GM21737 (cell line): ENCODE results near the gene CDK5.

Source experiments
- ATAC-seq: cut with Tn5 transposase; IDR thresholded peaks from one replicate; pipeline ENCODE4 v1.9.1; 2021; ENCODE audit warnings: mild to moderate bottlenecking, moderate library complexity; ENCODE audit not compliant: unreplicated experiment

Gene CDK5

GRCh38 chr7:151087245-151088018 is 29.7 kb upstream of the CDK5 start:
- no peak for ATAC-seq

- no peak for ATAC-seq
Observed at GRCh38 chr7:151086802-151087244, 29.1 kb upstream of the CDK5 start.

GRCh38 chr7:151085691-151086620 is 28.3 kb upstream of the CDK5 start, which contains the start of gene AGAP3:
TSS of gene AGAP3 (plus strand) at chr7:151086475. CDS start at chr7:151086742, 267 bp downstream.
- ATAC-seq = peak; percentile 45

GRCh38 chr7:151085329-151085690 is 27.6 kb upstream of the CDK5 start:
- ATAC-seq = no peak

- ATAC-seq = no peak
Observed at GRCh38 chr7:151083824-151084160, 26.1 kb upstream of the CDK5 start.

- ATAC-seq = peak; percentile 42
Observed at GRCh38 chr7:151083071-151083823, 25.6 kb upstream of the CDK5 start, which contains the start of gene TMUB1. TSS of gene TMUB1 (minus strand) at chr7:151083493. CDS start at chr7:151082563, 930 bp downstream.

- no peak for ATAC-seq
Observed at GRCh38 chr7:151082141-151083070, 24.7 kb upstream of the CDK5 start.

GRCh38 chr7:151081170-151082101 is 23.7 kb upstream of the CDK5 start:
- no peak for ATAC-seq

GRCh38 chr7:151080522-151081169 is 22.9 kb upstream of the CDK5 start, which contains the start of gene FASTK:
TSS of gene FASTK (minus strand) at chr7:151080809. CDS start at chr7:151080766, 43 bp downstream.
- peak; percentile 77 for ATAC-seq

- ATAC-seq = no peak
Observed at GRCh38 chr7:151080067-151080521, 22.4 kb upstream of the CDK5 start.

GRCh38 chr7:151079199-151079910 is 21.7 kb upstream of the CDK5 start:
- ATAC-seq = no peak

GRCh38 chr7:151078233-151079040 is 20.7 kb upstream of the CDK5 start:
- no peak for ATAC-seq

- no peak for ATAC-seq
Observed at GRCh38 chr7:151077705-151078232, 20.1 kb upstream of the CDK5 start.

- ATAC-seq = no peak
Observed at GRCh38 chr7:151076863-151077704, 19.4 kb upstream of the CDK5 start.

- ATAC-seq = no peak
Observed at GRCh38 chr7:151075978-151076426, 18.3 kb upstream of the CDK5 start.

GRCh38 chr7:151075662-151075971 is 17.9 kb upstream of the CDK5 start:
- no peak for ATAC-seq
